Endodermal cell (in vitro differentiated cells): ENCODE results near the gene HBA2. TPM values are rescaled to one million over a fixed set of nuclear protein-coding genes. Genes with fewer than 3 reads are reported as not detected.

Experiments
- DNase-seq: peaks from one replicate; pipeline ENCODE4 v3.0.0-alpha.2; 2017
- H3K27ac ChIP-seq: 2 replicates; pipeline ENCODE4 v1.5.1; 2013; ENCODE audit warnings: mild to moderate bottlenecking, low read depth, low read length, moderate library complexity
- H3K27me3 ChIP-seq: 2 replicates; pipeline ENCODE4 v1.6.1; 2013; ENCODE audit warnings: mild to moderate bottlenecking, low read length, moderate library complexity; ENCODE audit not compliant: insufficient read depth, control insufficient read depth, poor library complexity, severe bottlenecking
- H3K36me3 ChIP-seq: 2 replicates; pipeline ENCODE4 v1.7.0; 2013; ENCODE audit warnings: mild to moderate bottlenecking, low read length, moderate library complexity; ENCODE audit not compliant: control insufficient read depth, insufficient read depth
- H3K4me1 ChIP-seq: one replicate; pipeline ENCODE4 v1.7.0; 2013; ENCODE audit warnings: low read length; ENCODE audit not compliant: control insufficient read depth, insufficient read depth
- H3K4me3 ChIP-seq: 2 replicates; pipeline ENCODE4 v1.5.1; 2013; ENCODE audit warnings: mild to moderate bottlenecking, low read length, moderate library complexity
- H3K9ac ChIP-seq: 2 replicates; pipeline ENCODE4 v1.6.1; 2013; ENCODE audit warnings: mild to moderate bottlenecking, low read length, moderate library complexity; ENCODE audit not compliant: poor library complexity, severe bottlenecking; ENCODE audit errors: extremely low read depth
- H3K9me3 ChIP-seq: 2 replicates; pipeline ENCODE4 v1.6.1; 2013; ENCODE audit warnings: mild to moderate bottlenecking, low read length, moderate library complexity; ENCODE audit not compliant: control insufficient read depth
- H3K27ac Mint-ChIP-seq: 2 replicates; pipeline ENCODE4 v1.8.0; 2020; ENCODE audit warnings: mixed read lengths
- H3K27me3 Mint-ChIP-seq: 2 replicates; pipeline ENCODE4 v1.8.0; 2021; ENCODE audit warnings: mild to moderate bottlenecking, mixed read lengths; ENCODE audit not compliant: insufficient read depth
- H3K36me3 Mint-ChIP-seq: 2 replicates; pipeline ENCODE4 v1.8.0; 2020; ENCODE audit warnings: low read depth, mixed read lengths
- H3K4me1 Mint-ChIP-seq: 2 replicates; pipeline ENCODE4 v1.8.0; 2020; ENCODE audit warnings: mixed read lengths
- H3K4me3 Mint-ChIP-seq: 2 replicates; pipeline ENCODE4 v1.8.0; 2020; ENCODE audit warnings: mild to moderate bottlenecking, moderate library complexity, mixed read lengths
- H3K9me3 Mint-ChIP-seq: 2 replicates; pipeline ENCODE4 v1.8.0; 2020; ENCODE audit warnings: mild to moderate bottlenecking, mixed read lengths
- CTCF ChIP-seq: fragments of 200-600 bp; sonication (generic); conservative IDR thresholded peaks from 2 replicates; pipeline ENCODE4 v1.5.0; 2021; ENCODE audit warnings: antibody characterized with exemption, mild to moderate bottlenecking
- WGBS, 2 experiments: methylation state at CpG; one replicate each; pipeline versions ENCODE4 v1.1.5 to v1.1.7; 2013; ENCODE audit warnings: missing lambda C conversion rate in 2 of 2, mixed read lengths in 1 of 2; ENCODE audit not compliant: insufficient coverage in 1 of 2, insufficient read length in 1 of 2; 5-methylcytosine and 5-hydroxymethylcytosine counted together
- total RNA-seq, 2 donors: library from RNA; stranded (reverse); fragmentation: NEBNext Ultra II Directional in 1 of 2; extraction: Animal tissue kit (Norgen Biotek cat#: 25700) in 1 of 2; gene quantifications; 2 replicates in 1 of 2; 3 replicates in 1 of 2; pipeline ENCODE4 v1.2.1, GENCODE V29; 2021

HBA2 gene
- total RNA-seq, 2 donors from 2014 or later: 1.2 TPM; not detected in 1

GRCh38 chr16:129075-129474 is 43.6 kb upstream of the HBA2 start:
- H3K27ac ChIP-seq: no peak overlapping the region
- H3K4me1 ChIP-seq: no peaks in the 10 kb centered on the region
- DNase-seq: no peak
- no peaks in the 10 kb centered on the region for H3K27me3 Mint-ChIP-seq
- WGBS, 2 experiments: 86 to 91% methylated on average over 2 of the region's 2 CpGs
- H3K36me3 ChIP-seq: no peaks in the 10 kb centered on the region
- H3K27ac Mint-ChIP-seq: no peak overlapping the region
- H3K27me3 ChIP-seq: no peaks in the 10 kb centered on the region
- H3K4me1 Mint-ChIP-seq: no peaks in the 10 kb centered on the region
- TF ChIP-seq CTCF: no peak
- no peaks in the 10 kb centered on the region for H3K9me3 ChIP-seq
- no peak overlapping the region for H3K9ac ChIP-seq
- H3K4me3 Mint-ChIP-seq: no peak overlapping the region
- no peak overlapping the region for H3K4me3 ChIP-seq
- peaks cover 9% of the 10 kb centered on the region for H3K36me3 Mint-ChIP-seq
- H3K9me3 Mint-ChIP-seq: no peaks in the 10 kb centered on the region

GRCh38 chr16:130533-131173 is 42.0 kb upstream of the HBA2 start:
- no peak overlapping the region for H3K27ac Mint-ChIP-seq
- no peak for DNase-seq
- Histone ChIP-seq H3K4me3 (no peak overlapping the region), H3K27ac (no peak overlapping the region), H3K36me3 (no peaks in the 10 kb centered on the region), H3K4me1 (no peaks in the 10 kb centered on the region), H3K27me3 (no peaks in the 10 kb centered on the region), H3K9ac (no peak overlapping the region), H3K9me3 (no peaks in the 10 kb centered on the region)
- no peaks in the 10 kb centered on the region for H3K9me3 Mint-ChIP-seq
- peaks cover 13% of the 10 kb centered on the region for H3K36me3 Mint-ChIP-seq
- WGBS, 2 experiments: 92 to 95% methylated on average over 12 to 14 of the region's 15 CpGs
- no peaks in the 10 kb centered on the region for H3K27me3 Mint-ChIP-seq
- no peak overlapping the region for H3K4me3 Mint-ChIP-seq
- TF ChIP-seq CTCF: no peak
- H3K4me1 Mint-ChIP-seq: no peaks in the 10 kb centered on the region

- no peak for DNase-seq
- Mint-ChIP-seq H3K4me1 (no peaks in the 10 kb centered on the region), H3K27ac (no peak overlapping the region), H3K27me3 (no peaks in the 10 kb centered on the region), H3K4me3 (no peak overlapping the region), H3K9me3 (no peaks in the 10 kb centered on the region), H3K36me3 (peaks cover 13% of the 10 kb centered on the region)
- Histone ChIP-seq H3K4me3 (no peak overlapping the region), H3K4me1 (no peaks in the 10 kb centered on the region), H3K36me3 (no peaks in the 10 kb centered on the region), H3K27ac (no peak overlapping the region), H3K27me3 (no peaks in the 10 kb centered on the region), H3K9me3 (no peaks in the 10 kb centered on the region), H3K9ac (no peak overlapping the region)
- 93% methylated on average over 7 of the region's 7 CpGs for WGBS, 2 experiments
- no peak for TF ChIP-seq CTCF
Measured at GRCh38 chr16:132120-132519, 40.6 kb upstream of the HBA2 start.
